ENCODE measurements around the gene BTNL3.

Gene BTNL3

DNA sequence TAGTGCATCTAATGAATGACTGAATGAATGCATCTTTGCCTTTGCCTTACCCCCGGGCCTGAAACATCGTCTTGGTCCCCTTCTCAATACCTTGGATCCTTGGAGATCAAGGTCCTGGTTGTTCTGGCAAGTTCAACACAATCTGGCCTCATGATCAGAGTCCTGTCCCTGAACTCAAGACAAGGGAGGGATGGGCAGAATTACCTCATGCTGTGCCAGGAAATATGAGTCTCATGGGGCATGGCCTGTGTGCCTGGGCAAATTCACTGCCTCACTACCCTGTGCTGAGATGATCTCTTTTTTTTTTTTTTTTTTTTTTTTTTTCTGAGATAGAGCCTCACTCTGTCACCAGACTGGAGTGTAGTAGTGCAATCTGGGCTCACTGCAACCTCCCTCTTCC lies 630 bp upstream of the BTNL3 start:
- TF ChIP-seq POLR2AphosphoS5 (IDR thresholded peaks at IDR 0.05; ENCODE audit: low read depth, low read length) (no peak), FOXP2 (optimal IDR thresholded peaks at IDR 0.05; ENCODE audit: borderline replicate concordance, extremely low read depth, extremely low read length, insufficient read depth) (no peak), TAF1 (IDR thresholded peaks at IDR 0.05; ENCODE audit: borderline replicate concordance, insufficient read depth, low read length) (no peak), SIN3A (IDR thresholded peaks at IDR 0.05; ENCODE audit: borderline replicate concordance, insufficient read depth, low read length) (no peak)
- TF ChIP-seq, protein P1, sequence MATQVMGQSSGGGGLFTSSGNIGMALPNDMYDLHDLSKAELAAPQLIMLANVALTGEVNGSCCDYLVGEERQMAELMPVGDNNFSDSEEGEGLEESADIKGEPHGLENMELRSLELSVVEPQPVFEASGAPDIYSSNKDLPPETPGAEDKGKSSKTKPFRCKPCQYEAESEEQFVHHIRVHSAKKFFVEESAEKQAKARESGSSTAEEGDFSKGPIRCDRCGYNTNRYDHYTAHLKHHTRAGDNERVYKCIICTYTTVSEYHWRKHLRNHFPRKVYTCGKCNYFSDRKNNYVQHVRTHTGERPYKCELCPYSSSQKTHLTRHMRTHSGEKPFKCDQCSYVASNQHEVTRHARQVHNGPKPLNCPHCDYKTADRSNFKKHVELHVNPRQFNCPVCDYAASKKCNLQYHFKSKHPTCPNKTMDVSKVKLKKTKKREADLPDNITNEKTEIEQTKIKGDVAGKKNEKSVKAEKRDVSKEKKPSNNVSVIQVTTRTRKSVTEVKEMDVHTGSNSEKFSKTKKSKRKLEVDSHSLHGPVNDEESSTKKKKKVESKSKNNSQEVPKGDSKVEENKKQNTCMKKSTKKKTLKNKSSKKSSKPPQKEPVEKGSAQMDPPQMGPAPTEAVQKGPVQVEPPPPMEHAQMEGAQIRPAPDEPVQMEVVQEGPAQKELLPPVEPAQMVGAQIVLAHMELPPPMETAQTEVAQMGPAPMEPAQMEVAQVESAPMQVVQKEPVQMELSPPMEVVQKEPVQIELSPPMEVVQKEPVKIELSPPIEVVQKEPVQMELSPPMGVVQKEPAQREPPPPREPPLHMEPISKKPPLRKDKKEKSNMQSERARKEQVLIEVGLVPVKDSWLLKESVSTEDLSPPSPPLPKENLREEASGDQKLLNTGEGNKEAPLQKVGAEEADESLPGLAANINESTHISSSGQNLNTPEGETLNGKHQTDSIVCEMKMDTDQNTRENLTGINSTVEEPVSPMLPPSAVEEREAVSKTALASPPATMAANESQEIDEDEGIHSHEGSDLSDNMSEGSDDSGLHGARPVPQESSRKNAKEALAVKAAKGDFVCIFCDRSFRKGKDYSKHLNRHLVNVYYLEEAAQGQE (IDR thresholded peaks at IDR 0.05; ENCODE audit: insufficient read depth in 1 of 2, low read depth in 2 of 2, low read length in 2 of 2): no peak

GRCh38 chr5:180990086-180990881 lies 1.6 kb downstream of the BTNL3 start:
- TF ChIP-seq TAF1 (IDR thresholded peaks at IDR 0.05; ENCODE audit: borderline replicate concordance, insufficient read depth, low read length) (no peak), FOXP2 (optimal IDR thresholded peaks at IDR 0.05; ENCODE audit: borderline replicate concordance, extremely low read depth, extremely low read length, insufficient read depth) (no peak)

- TF ChIP-seq, protein P1 (IDR thresholded peaks at IDR 0.05; ENCODE audit: insufficient read depth in 1 of 2, low read depth in 2 of 2, low read length in 2 of 2): no peak
- TF ChIP-seq POLR2AphosphoS5 (IDR thresholded peaks at IDR 0.05; ENCODE audit: low read depth, low read length) (no peak), FOXP2 (optimal IDR thresholded peaks at IDR 0.05; ENCODE audit: borderline replicate concordance, extremely low read depth, extremely low read length, insufficient read depth) (no peak), SIN3A (IDR thresholded peaks at IDR 0.05; ENCODE audit: borderline replicate concordance, insufficient read depth, low read length) (no peak), TAF1 (IDR thresholded peaks at IDR 0.05; ENCODE audit: borderline replicate concordance, insufficient read depth, low read length) (no peak)
These were observed 2.2 kb downstream of the BTNL3 start for GRCh38 chr5:180990882-180991242.

DNA sequence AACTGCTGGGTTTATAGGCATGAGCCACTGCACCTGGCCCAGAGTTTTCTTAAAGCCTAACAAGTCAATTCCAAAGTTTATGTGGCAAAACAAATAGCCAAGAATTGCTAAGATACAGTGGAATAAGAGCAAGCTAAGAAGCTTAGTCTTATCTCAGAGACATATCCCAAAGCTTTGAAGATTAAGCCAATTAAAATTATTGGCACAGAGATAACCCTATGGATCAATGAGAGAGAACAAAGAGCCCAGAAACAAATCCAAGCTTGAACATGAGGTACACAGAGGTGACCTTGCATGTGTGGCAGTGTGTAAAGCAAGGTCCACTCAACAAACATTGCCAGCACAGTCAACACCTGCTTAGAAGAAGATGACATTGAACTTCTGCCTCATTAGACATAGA lies 13.3 kb downstream of the BTNL3 start:
- TF ChIP-seq, protein P1 (IDR thresholded peaks at IDR 0.05; ENCODE audit: insufficient read depth in 1 of 2, low read depth in 2 of 2, low read length in 2 of 2): no peak
- no peak for TF ChIP-seq POLR2AphosphoS5 (IDR thresholded peaks at IDR 0.05; ENCODE audit: low read depth, low read length)
- no peak for TF ChIP-seq SIN3A (IDR thresholded peaks at IDR 0.05; ENCODE audit: borderline replicate concordance, insufficient read depth, low read length)
- no peak for TF ChIP-seq TAF1 (IDR thresholded peaks at IDR 0.05; ENCODE audit: borderline replicate concordance, insufficient read depth, low read length)
- no peak for TF ChIP-seq FOXP2 (optimal IDR thresholded peaks at IDR 0.05; ENCODE audit: borderline replicate concordance, extremely low read depth, extremely low read length, insufficient read depth)

DNA sequence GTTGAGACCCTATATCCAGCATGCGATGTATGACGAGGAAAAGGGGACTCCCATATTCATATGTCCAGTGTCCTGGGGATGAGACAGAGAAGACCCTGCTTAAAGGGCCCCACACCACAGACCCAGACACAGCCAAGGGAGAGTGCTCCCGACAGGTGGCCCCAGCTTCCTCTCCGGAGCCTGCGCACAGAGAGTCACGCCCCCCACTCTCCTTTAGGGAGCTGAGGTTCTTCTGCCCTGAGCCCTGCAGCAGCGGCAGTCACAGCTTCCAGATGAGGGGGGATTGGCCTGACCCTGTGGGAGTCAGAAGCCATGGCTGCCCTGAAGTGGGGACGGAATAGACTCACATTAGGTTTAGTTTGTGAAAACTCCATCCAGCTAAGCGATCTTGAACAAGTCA lies 17.1 kb downstream of the BTNL3 start:
- TF ChIP-seq SIN3A (IDR thresholded peaks at IDR 0.05; ENCODE audit: borderline replicate concordance, insufficient read depth, low read length): no peak

- TF ChIP-seq FOXP2 (optimal IDR thresholded peaks at IDR 0.05; ENCODE audit: borderline replicate concordance, extremely low read depth, extremely low read length, insufficient read depth): no peak
These were observed 19.5 kb downstream of the BTNL3 start for GRCh38 chr5:181008136-181008535.

DNA sequence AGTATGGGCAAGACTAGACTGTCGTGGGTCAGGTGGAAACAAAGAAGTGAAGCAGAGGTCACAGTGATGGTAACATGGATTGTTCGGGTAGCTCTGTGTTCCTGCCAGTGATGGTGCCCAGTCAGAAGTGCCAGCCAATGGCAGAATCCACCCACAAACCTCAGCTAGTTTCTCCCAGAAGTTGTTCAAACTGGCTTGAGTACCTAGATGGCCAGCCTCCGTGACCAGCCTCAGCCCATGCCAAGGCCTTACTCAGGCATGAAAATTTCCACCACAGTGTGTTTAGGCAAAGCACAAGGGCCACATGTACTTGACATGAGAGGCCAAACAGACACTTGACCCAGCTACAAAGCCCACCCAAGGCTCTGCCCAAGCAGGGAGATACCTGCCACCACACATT lies 32.0 kb downstream of the BTNL3 start:
- no peak for TF ChIP-seq SIN3A (IDR thresholded peaks at IDR 0.05; ENCODE audit: borderline replicate concordance, insufficient read depth, low read length)
- no peak for TF ChIP-seq TAF1 (IDR thresholded peaks at IDR 0.05; ENCODE audit: borderline replicate concordance, insufficient read depth, low read length)
- no peak for TF ChIP-seq POLR2AphosphoS5 (IDR thresholded peaks at IDR 0.05; ENCODE audit: low read depth, low read length)
- TF ChIP-seq FOXP2 (optimal IDR thresholded peaks at IDR 0.05; ENCODE audit: borderline replicate concordance, extremely low read depth, extremely low read length, insufficient read depth): no peak
- TF ChIP-seq, protein P1 (IDR thresholded peaks at IDR 0.05; ENCODE audit: insufficient read depth in 1 of 2, low read depth in 2 of 2, low read length in 2 of 2): no peak
